Measurements from ENCODE around the gene FTHL17.

Gene FTHL17

GRCh38 chrX:31071725-31072124 lies at the start of gene FTHL17:
FTHL17 (minus strand) TSS chrX:31072041; CDS start chrX:31071953, 88 bp downstream.
- DNase-seq: no peak

DNA sequence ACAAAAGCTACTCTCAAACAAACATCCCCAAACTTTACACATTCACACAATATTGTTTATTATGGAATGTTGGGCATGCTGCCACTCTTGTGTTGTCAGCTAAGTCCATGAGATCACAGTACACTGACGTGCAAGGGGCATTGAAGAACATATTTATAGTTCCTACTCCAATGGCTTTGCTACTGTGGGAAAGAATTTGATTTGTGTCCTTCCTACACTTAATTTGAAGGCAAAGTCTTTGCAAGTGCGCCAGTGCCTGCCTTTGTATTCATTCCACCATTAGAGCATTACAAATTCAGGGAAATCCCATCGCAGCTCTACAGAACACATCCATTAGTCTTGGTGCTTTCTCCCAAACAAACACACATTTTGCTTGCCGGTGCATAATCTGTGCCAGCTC lies 45.4 kb upstream of the FTHL17 start:
- DNase-seq: no peak

DNA sequence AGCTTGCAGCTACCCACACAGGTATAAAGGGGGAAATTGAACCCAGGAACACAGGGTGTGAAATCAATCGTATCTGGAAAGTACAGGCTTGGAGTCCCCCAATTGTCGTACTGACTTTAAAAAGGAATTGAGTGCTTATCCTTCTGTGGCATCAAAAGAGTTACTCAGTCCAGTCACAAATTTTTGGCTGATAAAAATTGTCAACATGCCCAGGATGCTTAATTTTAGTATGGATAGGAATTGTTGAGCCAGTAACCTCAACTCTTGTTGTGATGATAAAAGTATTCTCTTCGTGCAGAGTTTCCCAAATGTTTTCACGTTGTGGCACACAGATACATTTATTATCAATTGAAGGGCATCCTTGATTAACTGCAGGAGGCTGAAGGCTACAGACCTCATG lies 43.6 kb upstream of the FTHL17 start:
- no peak for DNase-seq

DNA sequence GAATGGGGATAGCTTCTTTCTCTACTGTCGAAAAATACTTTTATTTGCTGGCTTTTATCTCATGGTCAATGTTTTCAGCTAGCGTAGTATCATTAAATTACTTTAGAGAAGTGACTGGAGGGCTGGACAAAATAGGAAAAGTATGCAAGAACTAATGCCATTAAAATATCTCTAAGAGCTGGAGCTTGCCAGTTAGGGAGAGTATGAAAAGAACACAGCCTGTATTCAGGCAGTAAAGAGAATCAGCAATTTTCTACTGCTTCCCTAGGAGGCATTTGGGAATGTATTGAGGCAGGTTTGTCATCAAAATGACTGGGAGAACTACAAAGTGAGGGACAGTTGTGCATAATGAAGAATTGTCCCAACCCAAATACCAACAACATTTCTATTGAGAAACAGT lies 43.0 kb upstream of the FTHL17 start:
- no peak for DNase-seq

DNA sequence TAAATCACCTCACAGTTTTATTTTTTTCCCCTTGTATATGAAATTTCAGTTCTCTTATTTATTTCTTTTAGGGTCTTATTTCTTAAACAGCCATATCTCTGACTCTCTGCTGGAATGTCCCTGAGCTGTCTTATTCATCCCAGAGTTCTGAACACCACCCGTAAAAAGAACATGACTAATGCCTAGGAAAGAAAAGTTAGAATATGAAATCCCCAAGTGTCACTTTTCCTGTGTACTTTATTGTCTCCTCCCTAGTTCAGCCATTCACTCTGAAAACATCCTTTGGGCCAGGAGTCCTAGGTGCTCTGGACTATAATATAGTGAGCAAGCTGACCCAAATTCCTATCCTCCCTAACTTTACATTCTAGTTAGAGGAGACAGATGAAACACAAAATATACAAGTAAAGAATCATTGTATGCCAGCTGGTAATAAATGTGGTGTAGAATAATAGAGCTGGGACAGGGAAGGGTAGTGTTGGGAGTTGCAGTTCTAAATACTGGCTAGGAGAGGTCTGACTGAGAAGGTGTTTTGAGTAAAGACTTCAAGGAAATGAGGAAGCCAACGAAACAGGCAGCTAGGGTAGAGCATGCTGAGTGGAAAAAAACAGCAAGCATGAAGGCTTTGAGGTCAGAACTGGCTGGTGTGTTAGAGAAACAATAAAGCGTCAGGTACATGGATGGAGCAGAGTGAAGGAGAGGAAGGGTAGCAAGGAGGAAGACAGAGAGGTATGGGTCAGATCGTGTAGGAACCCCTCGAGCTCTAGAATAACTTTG lies 40.6 kb upstream of the FTHL17 start:
- no peak for DNase-seq

DNA sequence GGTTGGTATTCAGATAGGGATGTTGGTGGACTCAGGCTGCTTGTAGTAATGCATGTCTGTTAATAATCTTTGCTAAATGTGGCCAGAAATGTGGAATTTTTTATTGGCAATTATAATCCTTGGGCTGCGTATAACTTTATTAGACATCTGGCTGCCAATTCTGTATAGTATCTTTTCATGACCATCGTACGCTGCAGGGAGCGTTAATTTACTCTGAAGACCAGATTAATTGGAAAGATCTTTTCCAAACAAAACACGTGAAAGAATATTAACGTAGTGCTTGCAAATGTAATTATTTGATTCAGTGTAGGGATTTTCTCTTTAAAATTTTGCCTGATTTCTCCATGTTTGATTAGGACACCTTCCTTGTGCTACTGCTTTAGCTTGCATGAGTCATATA lies 38.8 kb upstream of the FTHL17 start:
- DNase-seq: no peak

DNA sequence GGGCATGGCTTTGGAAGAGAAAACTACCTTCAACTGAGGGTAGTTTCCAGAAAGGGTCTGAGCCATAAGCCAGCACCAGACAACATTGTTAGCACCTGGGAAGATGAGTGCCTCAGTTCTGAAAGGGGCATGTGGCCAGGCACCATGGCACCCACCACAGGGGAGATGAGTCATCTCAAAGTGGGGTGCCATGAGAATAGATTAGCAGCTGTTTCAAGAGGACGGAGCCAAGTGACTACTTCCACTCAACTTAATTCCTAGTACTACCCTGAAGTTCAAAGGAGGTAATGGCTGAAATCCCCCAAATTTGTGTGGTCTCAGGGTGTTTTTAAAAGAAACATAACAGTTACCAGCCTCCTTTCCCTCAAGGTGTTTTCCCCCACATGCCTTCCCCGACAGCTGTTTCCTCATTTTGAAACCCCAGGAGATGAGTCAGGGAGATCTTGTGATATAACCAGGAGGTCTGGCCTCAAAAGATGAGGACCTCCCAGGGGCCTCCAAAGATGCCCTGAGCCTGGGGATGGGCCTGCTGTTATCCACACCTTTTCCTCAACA lies 27.8 kb upstream of the FTHL17 start:
- DNase-seq: no peak

DNA sequence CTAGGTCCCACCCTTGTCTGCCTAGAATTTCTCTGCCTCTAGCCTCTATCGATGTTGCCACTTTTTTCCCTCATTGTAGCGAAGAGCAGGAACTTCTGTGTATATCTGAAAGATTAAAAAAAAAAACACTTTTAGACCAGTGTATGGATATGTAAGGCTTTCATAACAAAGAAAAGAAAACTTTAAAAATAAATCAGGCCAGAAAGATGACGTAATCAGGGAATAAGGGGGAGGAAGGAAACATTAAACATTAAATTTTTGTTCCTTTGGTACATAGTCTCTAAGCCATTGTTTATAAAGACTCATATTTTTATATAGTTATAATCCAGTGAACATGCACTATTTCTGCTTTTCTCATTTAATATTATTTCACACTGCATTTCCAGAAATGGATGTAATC lies 26.2 kb upstream of the FTHL17 start:
- DNase-seq: no peak

DNA sequence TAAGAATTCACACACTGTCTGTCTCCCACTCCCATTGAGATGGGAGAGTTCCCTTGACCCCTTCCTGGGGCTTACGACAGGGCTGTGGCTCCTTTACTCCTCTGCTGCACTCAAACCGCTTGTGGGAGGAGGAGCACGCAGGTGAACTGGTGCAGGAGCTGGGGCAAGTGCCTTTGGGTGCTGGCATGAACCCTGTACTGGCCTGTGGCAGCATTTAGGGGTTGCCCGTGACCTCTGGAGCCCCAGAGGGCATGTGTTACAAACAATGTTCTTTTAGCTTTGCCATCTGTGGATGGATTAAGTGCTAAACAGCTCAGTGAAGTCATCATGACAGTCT lies 21.8 kb upstream of the FTHL17 start:
- DNase-seq: no peak

DNA sequence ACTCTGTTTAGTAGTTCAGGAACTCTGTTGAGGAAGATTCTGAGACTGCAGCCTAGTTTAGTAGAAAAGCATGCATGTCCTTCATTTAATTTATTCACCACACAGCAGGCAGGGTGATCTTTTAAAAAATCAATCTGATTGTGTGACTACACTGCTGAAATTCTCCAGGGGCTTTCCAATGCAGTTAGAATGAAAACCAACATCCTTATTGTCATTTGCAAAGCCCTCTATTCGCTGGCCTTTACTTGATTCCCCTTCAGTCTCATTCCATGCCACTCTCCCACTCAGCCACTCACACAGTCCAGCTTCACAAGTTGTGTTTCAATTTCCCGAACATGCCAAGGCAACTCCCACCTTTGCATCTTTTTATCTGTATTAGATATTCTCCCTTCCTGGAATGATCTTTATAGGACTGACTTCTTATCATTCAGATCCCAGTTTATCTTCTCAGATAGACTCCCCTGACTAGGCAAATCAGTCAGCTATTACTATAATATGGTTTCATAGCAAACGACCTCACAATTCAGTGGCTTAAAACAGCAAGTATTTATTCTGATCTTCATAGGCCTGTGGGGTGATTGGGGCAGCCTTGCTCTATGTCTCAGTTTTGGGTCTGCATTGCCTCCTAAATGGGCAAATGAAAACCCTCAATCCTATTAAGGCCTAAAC lies 21.3 kb upstream of the FTHL17 start:
- DNase-seq: no peak

GRCh38 chrX:31092476-31092875 lies 20.6 kb upstream of the FTHL17 start:
- DNase-seq: no peak

DNA sequence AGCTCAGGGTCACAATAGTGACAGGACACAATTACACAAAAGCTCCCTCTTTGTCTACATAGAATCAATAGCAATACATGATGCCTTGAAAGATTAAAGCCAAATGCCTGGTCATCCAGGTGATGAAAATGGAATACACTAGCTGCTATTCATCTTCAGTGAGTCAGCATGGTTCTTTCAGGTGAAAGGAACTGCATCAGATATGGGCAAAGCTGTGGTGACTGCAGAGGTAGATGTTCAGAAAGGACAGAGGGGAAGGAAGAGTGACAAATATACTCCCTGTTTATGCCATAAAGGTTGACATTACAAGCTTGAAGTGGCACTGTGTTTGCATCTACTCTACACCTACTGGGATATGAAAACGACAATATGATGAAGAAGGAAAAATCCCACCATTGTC lies 20.0 kb upstream of the FTHL17 start:
- no peak for DNase-seq

DNA sequence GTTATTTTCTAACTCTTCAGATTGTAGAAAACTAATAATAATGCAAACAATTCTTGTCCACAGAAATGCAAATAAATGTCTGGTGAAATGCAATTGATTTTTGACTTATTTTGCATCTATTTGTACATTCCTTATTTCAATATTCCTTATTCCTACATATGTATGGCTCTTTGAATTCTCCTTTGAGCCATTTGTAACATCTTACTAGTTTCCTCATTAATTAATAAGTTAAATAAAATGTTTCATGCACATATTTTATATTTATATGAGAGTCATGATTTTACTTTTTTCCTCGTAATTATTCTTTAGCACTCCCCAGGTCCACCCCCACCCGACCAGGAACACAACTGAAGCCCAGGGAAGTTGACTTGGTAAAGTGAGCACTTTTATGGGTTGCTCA lies 2.7 kb upstream of the FTHL17 start:
- no peak for DNase-seq

GRCh38 chrX:31071262-31071661 lies 579 bp downstream of the FTHL17 start:
- DNase-seq: no peak

DNA sequence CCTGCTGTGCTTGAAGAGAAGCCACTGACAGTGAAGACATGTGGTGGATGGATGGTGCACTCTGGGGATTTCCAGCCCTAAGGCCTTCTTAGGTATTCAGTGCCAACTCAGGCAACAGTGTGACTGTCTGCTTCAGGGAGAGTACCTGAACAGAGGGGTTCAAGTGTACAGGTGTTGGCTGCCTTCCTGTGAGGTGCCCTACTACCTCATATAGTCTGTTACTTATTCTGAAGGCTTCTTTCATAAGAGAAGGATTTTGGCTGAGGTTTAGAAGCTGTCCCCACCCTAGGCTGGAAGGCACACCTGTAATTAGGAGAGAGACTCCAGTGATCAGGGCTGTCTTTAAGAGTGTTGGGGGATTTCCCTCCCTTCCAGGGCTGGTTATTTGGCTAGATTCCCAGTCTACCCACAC lies 1.8 kb downstream of the FTHL17 start:
- no peak for DNase-seq

DNA sequence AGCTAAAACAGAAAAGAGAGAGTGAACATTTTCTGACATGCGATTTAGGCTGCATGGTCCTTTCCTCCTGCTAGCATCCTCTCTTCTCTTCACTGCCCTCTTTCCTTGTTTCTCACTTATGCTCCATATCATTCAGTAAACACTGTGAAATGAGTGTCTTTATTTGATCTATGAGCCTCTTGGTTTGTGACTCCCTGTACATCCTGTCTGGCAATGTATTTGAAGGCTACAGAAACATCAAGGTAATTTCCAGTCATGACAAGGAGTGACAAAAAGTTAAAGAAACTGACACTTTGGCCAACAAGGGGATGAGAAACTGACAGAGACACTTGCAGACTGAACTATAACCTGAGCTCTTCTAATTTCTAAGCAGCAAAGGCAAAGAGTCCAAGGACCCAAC lies 8.7 kb downstream of the FTHL17 start:
- no peak for DNase-seq

DNA sequence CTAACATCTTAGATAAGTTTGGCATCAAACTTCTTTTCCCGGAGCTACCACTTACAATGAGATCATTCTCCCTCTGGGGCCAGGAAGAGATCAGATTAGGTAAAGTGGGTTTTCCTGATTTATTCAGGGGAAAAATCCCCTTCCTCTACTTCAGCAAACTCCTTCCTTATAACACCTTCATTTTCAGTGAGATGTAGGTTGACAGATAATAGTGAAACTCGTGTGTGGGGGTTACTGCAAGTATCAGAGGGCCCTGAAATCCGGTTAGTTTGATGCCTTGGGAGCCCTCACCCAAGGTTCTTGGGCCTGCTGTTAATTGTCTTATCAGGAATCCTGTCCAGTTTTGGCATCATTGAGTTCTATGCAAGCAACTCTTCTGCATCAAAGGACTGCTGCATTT lies 10.8 kb downstream of the FTHL17 start:
- no peak for DNase-seq

DNA sequence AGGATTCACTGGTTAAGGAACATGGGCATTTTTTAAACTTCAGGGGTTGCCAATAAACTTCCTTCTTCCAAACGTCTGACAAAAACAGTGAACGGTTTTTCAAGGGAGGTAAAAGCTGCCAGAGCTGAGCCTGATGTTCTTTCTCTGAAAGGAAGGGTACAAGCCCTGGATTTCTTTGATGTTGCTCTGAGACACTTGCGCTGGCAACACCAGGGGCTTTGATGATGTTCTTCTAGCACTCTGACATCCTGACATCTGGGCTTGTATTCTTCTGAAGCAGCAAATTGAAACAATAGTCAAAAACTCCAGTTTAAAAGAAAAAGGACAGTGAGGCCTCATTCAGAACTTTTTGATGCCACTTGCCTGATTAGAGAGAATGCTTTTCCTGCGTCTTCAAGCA lies 11.8 kb downstream of the FTHL17 start:
- no peak for DNase-seq

DNA sequence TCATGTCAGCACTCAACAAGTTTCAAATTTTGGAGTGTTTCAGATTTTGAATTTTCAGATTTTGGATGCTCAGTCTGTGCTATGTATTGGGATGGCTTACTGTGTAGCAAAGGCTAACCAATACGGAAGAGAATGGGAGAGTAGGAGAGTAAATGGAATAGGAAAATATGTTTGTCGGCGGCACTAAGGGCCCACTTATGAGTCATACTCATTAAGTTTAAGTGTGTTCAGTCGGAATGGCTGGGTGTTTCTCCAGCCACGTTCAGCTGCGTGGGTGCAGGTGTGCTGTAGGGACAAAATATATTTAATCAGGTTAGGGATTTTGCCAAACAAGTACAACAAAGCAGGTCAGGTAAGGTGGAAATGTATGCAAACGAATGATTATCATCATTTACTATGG lies 13.6 kb downstream of the FTHL17 start:
- no peak for DNase-seq

- DNase-seq: no peak
These were observed 14.2 kb downstream of the FTHL17 start for GRCh38 chrX:31057691-31058090.

DNA sequence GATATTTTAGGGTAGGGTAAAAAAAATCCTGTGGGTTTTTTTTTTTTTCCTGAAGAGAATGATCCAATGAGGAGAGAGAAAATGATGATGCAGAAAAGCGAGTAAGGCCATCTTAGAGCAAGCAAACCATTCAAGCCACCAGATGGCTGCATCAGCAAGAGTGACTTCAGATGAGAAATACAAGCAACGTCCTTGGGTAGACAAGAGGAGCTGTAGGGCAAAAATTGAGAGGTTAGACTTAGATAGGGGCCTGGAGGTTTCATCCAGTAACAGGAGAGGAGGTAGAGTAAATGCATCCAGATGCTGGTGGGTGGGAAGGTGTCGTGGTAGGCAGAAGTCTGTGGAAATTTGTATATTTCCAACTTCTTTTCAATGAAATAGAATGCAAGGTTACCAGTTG lies 14.6 kb downstream of the FTHL17 start:
- no peak for DNase-seq

- no peak for DNase-seq
These were observed 18.2 kb downstream of the FTHL17 start for GRCh38 chrX:31053621-31054020.

- DNase-seq: no peak
These were observed 32.5 kb downstream of the FTHL17 start for GRCh38 chrX:31039327-31039711.

GRCh38 chrX:31038575-31039326 lies 33.1 kb downstream of the FTHL17 start:
- no peak for DNase-seq

Measured in stimulated activated naive CD4-positive, alpha-beta T cell (primary cell).